Activated T-cell treated with anti-CD3 and anti-CD28 coated beads for 48 hours (primary cell): ENCODE data around the gene SRRM1.
A peak's percentile ranks its signal among the peaks of the same experiment; 100 is the strongest.

ENCODE experiments used
- DNase-seq: peaks from one replicate; pipeline ENCODE4 v3.0.0-alpha.2; 2020; ENCODE audit warnings: low read depth

The SRRM1 gene

GRCh38 chr1:24642481-24643362, at the start of gene SRRM1:
TSS of gene SRRM1 (plus strand) at chr1:24643302. CDS start at chr1:24643327, 25 bp downstream.
- DNase-seq = peak; percentile 97

GRCh38 chr1:24594328-24594598, 48.8 kb upstream of the SRRM1 start:
- DNase-seq = no peak

GRCh38 chr1:24596401-24596880, 46.7 kb upstream of the SRRM1 start:
- DNase-seq = no peak

- DNase-seq = no peak
These were observed 43.8 kb upstream of the SRRM1 start for GRCh38 chr1:24599265-24599664.

GRCh38 chr1:24600551-24600950, 42.6 kb upstream of the SRRM1 start:
- DNase-seq = no peak

- DNase-seq = no peak
These were observed 37.4 kb upstream of the SRRM1 start for GRCh38 chr1:24605534-24606295.

- no peak for DNase-seq
These were observed 36.9 kb upstream of the SRRM1 start for GRCh38 chr1:24606296-24606605.

- DNase-seq = no peak
These were observed 36.5 kb upstream of the SRRM1 start for GRCh38 chr1:24606621-24607020.

- DNase-seq = no peak
These were observed 33.1 kb upstream of the SRRM1 start for GRCh38 chr1:24609949-24610517.

GRCh38 chr1:24619376-24619775, 23.7 kb upstream of the SRRM1 start:
- no peak for DNase-seq

GRCh38 chr1:24620678-24621077, 22.4 kb upstream of the SRRM1 start:
- DNase-seq = no peak

- no peak for DNase-seq
These were observed 22.0 kb upstream of the SRRM1 start for GRCh38 chr1:24621121-24621520.

- no peak for DNase-seq
These were observed 20.9 kb upstream of the SRRM1 start for GRCh38 chr1:24622218-24622617.

- DNase-seq = no peak
These were observed 10.3 kb upstream of the SRRM1 start for GRCh38 chr1:24632832-24633175.

- no peak for DNase-seq
These were observed 7.8 kb upstream of the SRRM1 start for GRCh38 chr1:24635195-24635843.

- no peak for DNase-seq
These were observed 6.3 kb upstream of the SRRM1 start for GRCh38 chr1:24636661-24637357.

- DNase-seq = no peak
These were observed 4.0 kb upstream of the SRRM1 start for GRCh38 chr1:24639094-24639493.

- no peak for DNase-seq
These were observed 3.2 kb upstream of the SRRM1 start for GRCh38 chr1:24639881-24640280.

GRCh38 chr1:24640288-24640687, 2.8 kb upstream of the SRRM1 start:
- DNase-seq = no peak

GRCh38 chr1:24641646-24642151, 1.4 kb upstream of the SRRM1 start:
- DNase-seq = peak; percentile 23

- peak; percentile 10 for DNase-seq
These were observed 429 bp downstream of the SRRM1 start for GRCh38 chr1:24643363-24644099.
